ES-I3 (cell line): ENCODE data around the gene HBD.

Experiments used
- H3K36me3 ChIP-seq: 2 replicates; pipeline ENCODE4 v1.6.1; 2013; ENCODE audit warnings: mild to moderate bottlenecking, low read length, control low read depth, moderate library complexity; ENCODE audit not compliant: insufficient read depth
- H3K4me1 ChIP-seq: 2 replicates; pipeline ENCODE4 v1.6.1; 2013; ENCODE audit warnings: mild to moderate bottlenecking, control low read depth, low read length; ENCODE audit not compliant: insufficient read depth
- H3K9ac ChIP-seq: 2 replicates; pipeline ENCODE4 v1.6.1; 2013; ENCODE audit warnings: low read depth, mild to moderate bottlenecking, low read length, moderate library complexity
- H3K9me3 ChIP-seq: 2 replicates; pipeline ENCODE4 v1.6.1; 2013; ENCODE audit warnings: mild to moderate bottlenecking, low read length, moderate library complexity; ENCODE audit not compliant: control insufficient read depth, insufficient read depth

The HBD gene

DNA sequence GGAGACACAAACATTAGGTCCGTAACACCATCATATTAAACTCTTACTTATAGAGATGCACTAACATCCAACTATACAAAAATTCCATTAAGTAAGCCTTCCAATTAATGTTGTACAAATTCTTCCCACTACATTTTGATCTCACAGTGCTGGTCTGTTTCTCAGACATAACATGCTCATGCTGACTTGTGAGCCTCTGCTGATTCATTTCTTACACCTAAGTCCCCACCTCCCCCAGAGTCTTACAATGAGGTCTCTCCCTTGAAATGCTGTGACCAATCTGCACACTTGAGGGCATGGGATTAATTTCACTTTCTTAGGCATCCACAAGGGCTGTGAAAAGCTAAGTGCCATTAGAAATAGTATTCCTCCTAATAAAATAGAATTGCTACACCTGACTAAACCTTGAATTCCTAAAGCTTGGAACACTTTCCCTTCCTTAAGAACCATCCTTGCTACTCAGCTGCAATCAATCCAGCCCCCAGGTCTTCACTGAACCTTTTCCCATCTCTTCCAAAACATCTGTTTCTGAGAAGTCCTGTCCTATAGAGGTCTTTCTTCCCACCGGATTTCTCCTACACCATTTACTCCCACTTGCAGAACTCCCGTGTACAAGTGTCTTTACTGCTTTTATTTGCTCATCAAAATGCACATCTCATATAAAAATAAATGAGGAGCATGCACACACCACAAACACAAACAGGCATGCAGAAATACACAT is 13.3 kb upstream of the HBD start:
- Histone ChIP-seq H3K4me1 (no peaks in the 10 kb centered on the region), H3K36me3 (no peaks in the 10 kb centered on the region), H3K9me3 (no peaks in the 10 kb centered on the region), H3K9ac (no peak overlapping the region)

DNA sequence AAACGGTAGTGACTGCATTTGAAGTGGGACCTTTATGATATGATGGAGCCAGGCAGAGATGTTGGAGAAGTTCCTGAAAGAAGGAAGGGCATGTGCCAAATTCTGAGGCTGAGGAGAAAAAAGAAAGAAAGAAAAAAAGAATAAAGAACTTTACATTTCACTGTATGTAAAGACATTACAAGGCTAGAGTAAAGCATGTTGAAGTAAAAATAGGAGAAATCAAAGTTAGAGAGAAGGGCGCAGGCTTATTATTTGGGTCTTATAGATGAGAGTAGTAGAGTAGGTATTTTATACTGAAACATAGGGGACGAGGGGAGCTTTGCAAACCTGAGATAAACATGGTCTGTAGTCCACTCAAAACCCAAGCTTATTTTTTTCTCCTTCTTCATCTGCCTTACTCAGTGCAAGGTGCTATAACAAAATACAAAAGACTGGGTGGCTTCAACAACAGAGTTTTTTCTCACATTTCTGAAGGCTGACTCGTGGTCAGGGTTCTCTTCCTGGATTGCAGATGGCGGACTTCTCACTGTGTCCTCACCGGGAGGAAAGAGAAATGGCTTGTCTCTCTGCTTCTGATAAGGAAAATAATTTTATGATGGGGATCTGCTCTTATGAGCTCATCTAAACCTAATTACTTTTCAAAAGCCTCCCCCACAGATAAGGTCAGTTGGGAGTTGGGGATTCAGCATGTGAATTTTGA is 12.6 kb upstream of the HBD start:
- Histone ChIP-seq H3K9ac (no peak overlapping the region), H3K9me3 (no peaks in the 10 kb centered on the region), H3K36me3 (no peaks in the 10 kb centered on the region)

DNA sequence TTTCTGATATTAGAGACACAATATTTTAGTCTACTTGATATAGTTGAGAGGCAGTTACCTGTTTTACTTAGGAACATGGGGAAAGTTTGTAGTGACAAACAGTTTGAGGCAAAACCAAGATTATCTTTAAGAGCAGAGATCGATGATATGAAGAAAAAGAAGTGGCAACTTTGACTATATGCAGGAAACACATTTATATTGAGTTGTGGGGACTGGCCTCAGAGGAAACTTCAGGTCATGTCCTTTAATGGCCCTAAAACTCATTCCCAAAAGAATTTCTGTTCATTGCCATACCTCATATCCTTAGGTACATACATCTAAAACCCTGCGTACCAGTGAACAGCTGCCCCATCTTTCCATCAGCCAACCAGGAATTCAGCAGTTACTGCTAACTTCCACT is 10.9 kb upstream of the HBD start:
- H3K9me3 ChIP-seq: no peaks in the 10 kb centered on the region
- H3K4me1 ChIP-seq: no peaks in the 10 kb centered on the region
- no peaks in the 10 kb centered on the region for H3K36me3 ChIP-seq
- no peak overlapping the region for H3K9ac ChIP-seq

More for the DNA sequence above, 12.6 kb upstream of the HBD start:
- H3K4me1 ChIP-seq: no peaks in the 10 kb centered on the region

DNA sequence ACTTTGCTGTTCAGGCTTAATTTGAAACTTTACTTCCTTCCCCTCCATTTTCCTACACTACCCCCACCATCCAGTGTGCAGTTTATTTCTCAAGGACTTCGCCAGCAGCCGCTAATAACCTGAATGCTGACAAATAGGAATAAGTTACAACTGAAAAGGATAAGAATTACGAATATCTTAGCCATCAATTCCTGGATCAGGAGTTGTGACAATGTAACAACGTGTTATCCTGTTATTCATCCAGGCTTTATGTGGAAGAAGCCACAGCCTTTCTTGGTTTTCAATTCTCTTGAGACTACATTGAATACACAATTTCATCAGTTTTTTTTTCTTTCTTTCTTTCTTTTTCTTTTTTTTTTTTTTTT is 9.5 kb upstream of the HBD start:
- no peaks in the 10 kb centered on the region for H3K36me3 ChIP-seq
- H3K9me3 ChIP-seq: no peaks in the 10 kb centered on the region
- no peak overlapping the region for H3K9ac ChIP-seq
- no peaks in the 10 kb centered on the region for H3K4me1 ChIP-seq

DNA sequence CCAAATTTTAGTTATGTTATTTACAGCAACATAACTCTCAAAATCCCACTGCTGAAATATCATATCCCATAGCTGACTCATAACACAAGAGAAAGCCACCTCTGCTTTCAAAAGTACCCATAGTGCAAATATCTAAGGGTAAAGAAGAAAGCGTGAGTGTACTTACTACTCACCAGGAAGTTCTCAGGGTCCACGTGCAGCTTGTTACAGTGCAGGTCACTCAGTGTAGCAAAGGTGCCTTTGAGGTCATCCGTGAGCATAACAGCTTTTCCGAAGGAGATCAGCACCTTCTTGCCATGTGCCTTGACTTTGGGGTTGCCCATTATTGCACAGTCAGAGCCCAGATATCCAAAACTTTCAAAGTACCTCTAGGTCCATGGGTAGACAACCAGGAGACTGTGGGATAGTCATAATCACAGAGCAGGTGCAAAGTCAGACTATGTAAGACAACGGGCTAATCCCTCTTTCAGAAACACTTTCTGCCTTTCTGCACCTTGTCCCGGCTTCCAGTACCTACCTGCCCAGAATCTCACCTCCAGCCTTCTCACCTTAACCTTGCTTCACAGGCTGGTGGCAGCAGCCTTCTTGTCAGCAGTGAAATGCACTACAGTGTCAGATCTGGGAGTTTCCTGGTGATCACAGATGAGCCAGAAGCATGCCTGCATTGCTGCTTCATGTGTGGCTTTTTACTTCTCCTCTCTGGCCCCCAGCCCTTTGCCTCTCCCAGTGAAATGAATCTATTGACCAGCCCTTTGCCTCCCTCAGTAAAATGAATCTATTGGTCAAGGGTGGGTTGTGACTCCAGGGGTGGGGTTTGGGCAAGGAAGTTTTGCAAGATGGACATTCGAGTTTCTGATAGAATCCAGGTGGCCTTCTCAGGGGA is 8.9 kb upstream of the HBD start:
- Histone ChIP-seq H3K36me3 (no peaks in the 10 kb centered on the region), H3K9me3 (no peaks in the 10 kb centered on the region), H3K4me1 (no peaks in the 10 kb centered on the region), H3K9ac (no peak overlapping the region)

DNA sequence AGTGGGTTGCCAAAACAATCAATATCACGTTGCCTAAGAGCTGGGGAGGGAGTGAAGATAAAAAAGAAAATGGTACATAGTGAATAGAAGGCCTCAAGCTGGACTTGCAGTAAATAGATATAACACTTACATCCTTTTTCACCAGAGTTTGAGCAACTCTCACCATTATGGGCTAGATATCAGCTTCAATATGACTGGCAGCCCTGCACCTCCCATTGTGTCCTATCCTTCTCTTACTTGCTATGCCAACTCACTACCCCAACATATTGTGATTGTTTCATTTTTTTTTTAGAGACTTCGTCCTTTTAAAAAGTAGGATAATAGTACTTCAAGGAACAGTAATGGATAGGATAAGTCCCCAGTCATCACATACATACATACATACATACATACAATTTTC is 7.9 kb upstream of the HBD start:
- no peaks in the 10 kb centered on the region for H3K9me3 ChIP-seq
- H3K9ac ChIP-seq: no peak overlapping the region
- H3K4me1 ChIP-seq: no peaks in the 10 kb centered on the region
- no peaks in the 10 kb centered on the region for H3K36me3 ChIP-seq

DNA sequence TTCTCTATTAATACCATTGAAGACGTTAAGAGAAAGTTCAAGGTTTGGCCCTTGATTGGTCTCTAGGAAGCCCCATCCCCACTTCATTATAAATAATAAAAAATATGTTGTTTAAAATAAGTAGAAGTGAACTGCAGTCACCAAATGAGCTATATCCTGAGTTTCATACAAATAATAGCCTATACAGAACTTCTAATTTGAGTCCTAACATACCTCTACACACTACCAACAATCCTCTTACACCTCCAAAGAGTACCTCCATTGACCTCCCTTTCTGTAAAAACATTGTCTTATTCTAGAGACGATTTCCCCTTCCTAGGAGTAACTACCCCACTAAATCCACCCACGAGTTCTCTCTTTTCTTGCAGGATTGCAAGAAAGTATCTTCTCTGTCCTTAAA is 7.2 kb upstream of the HBD start:
- Histone ChIP-seq H3K36me3 (no peaks in the 10 kb centered on the region), H3K4me1 (no peaks in the 10 kb centered on the region), H3K9ac (no peak overlapping the region), H3K9me3 (no peaks in the 10 kb centered on the region)

DNA sequence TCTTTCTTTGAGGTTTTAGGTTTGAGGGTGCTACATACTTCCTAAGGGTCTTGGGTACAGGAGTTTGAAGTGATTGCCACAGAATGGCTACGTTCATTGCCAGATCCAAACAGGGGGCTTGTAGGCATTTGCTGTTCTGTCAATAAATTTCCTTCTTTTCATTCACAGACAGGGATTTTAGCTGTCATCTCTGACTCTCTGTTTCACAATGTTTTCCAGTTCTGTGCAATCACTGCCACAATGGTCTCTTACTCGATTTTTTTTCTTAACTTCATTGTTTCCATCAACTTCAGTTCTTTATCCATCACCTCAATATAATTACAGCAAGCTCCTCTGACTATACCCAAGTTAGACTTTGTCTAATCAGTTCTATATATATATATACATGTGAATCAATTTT is 6.2 kb upstream of the HBD start:
- no peaks in the 10 kb centered on the region for H3K4me1 ChIP-seq
- no peak overlapping the region for H3K9ac ChIP-seq
- no peaks in the 10 kb centered on the region for H3K9me3 ChIP-seq
- no peaks in the 10 kb centered on the region for H3K36me3 ChIP-seq

DNA sequence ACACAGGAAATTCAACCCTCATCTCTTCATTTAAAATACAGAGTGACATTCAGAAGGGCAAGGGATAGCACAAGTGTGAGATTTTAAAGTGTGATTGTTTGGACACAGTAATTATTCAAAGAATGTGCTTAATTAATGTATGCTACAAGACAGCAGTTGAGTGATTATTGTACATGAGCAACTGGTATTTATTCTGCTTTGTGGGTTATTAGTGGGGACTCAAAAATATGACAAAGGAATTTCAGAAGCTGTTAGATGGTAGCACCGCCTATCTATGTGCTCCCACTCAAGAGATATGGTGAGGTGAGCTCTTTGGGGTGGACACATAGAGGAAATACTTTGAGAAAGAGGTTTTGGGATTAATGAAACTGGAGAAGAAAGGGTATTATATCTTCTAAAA is 5.8 kb upstream of the HBD start:
- Histone ChIP-seq H3K9me3 (no peaks in the 10 kb centered on the region), H3K9ac (no peak overlapping the region), H3K4me1 (no peaks in the 10 kb centered on the region), H3K36me3 (no peaks in the 10 kb centered on the region)

DNA sequence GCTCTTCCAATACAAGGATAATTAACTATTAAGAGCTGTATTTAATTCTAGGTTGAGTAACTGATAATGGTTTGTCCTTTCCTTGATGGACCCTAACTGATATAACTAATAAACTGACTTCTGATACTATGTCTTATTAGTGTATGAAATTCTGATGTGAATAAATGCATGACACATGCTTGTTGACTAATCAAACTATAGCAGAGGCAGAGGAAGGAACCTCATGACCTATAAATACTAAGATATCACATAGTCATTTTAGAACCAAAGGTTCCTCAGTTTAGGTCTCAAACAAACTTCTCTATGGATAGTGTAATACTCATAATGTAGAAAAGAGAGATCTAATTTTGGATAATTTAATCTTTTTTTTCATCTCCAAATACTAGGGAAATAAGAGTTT is 4.8 kb upstream of the HBD start:
- no peak overlapping the region for H3K9ac ChIP-seq
- H3K36me3 ChIP-seq: no peaks in the 10 kb centered on the region
- no peaks in the 10 kb centered on the region for H3K9me3 ChIP-seq
- no peaks in the 10 kb centered on the region for H3K4me1 ChIP-seq

DNA sequence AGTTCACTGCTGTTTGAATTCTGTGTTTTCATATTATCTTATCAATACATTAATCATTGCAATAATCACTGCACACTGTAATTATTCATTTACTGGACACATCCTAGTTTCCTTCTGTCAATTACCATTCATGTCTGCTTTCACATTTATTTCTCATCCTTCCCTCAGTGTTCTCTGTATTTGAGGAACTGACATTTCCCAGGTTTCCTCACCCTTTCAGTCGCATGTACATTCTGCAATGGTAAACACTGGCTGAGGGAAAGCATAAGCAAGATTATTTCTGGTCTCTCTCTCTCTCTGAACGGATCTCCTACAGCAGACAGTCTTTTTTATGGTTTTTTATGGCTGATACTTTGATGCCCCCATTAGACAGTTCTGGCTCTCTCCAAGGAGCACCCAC is 4.2 kb upstream of the HBD start:
- H3K4me1 ChIP-seq: no peaks in the 10 kb centered on the region
- no peaks in the 10 kb centered on the region for H3K9me3 ChIP-seq
- H3K9ac ChIP-seq: no peak overlapping the region
- no peaks in the 10 kb centered on the region for H3K36me3 ChIP-seq

DNA sequence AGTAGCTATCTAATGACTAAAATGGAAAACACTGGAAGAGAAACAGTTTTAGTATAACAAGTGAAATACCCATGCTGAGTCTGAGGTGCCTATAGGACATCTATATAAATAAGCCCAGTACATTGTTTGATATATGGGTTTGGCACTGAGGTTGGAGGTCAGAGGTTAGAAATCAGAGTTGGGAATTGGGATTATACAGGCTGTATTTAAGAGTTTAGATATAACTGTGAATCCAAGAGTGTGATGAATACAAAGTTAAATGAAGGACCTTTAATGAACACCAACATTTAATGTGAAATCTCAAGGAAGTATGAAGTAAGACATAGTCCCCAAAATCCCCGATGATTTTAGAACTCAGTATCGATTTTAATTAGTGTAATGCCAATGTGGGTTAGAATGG is 3.1 kb upstream of the HBD start:
- H3K36me3 ChIP-seq: no peaks in the 10 kb centered on the region
- no peak overlapping the region for H3K9ac ChIP-seq
- H3K9me3 ChIP-seq: no peaks in the 10 kb centered on the region
- no peaks in the 10 kb centered on the region for H3K4me1 ChIP-seq

DNA sequence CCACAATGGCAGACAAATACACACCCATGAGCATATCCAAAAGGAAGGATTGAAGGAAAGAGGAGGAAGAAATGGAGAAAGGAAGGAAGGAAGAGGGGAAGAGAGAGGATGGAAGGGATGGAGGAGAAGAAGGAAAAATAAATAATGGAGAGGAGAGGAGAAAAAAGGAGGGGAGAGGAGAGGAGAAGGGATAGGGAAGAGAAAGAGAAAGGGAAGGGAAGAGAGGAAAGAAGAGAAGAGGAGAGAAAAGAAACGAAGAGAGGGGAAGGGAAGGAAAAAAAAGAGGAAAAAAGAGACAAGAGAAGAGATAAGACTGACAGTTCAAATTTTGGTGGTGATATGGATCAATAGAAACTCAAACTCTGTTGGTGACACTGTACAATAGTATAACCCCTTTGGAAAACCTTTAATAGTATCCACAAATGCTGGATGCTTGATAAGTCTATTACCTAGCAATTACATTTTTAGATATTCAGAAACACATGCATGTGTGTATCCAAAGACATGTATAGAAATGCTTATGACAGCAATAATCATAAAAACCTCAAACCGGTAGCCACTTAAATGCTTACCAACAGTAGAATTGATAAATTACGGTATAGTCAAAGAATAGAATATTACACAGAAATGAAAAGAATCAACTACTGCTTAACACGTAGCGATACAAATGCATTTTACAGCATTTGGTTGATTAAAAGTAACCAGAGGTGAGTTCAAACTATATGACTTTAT is 1.2 kb upstream of the HBD start:
- Histone ChIP-seq H3K4me1 (no peaks in the 10 kb centered on the region), H3K9ac (no peak overlapping the region), H3K36me3 (no peaks in the 10 kb centered on the region), H3K9me3 (no peaks in the 10 kb centered on the region)

DNA sequence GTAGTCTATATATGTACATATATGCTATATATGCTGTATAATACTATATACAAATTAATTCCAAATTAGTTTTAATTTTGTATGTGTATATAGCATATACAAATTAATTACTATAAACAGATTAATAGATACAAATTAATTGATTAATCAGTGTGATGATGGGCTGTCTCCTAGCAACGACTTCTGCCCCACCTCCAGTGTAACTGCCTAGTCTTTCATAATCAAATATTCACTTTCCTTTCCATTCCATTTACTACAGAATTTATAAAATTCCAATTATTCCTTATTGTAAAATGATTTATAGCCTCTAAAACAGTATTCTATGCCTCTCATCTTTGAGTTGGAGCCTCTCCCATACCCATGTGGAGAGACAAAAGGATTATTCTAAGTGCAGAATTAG is 976 bp downstream of the HBD start:
- Histone ChIP-seq H3K9me3 (no peaks in the 10 kb centered on the region), H3K9ac (no peak overlapping the region), H3K36me3 (no peaks in the 10 kb centered on the region), H3K4me1 (no peaks in the 10 kb centered on the region)
